ENCODE results near the gene CREB3L2.

The CREB3L2 gene

DNA sequence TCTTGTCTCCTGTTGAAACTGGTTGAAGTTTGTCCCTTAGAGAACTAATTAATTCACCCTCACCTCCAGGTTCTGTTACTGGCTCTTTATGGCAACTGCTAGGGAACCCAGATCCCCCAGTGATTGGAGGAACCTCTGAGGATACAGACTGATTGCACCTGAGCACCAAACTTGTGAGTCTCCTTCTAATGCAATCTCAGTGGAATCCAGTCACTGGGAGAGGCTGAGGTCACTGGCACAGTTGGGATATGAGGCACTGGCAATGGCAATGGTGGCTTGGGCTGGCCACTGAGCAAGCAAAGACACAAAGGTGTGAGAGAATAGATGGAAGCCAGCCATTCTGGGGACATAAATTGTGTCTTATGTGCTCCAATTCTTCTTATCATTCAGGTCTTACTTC is 149.8 kb downstream of the CREB3L2 start:
- TF ChIP-seq, protein P1, sequence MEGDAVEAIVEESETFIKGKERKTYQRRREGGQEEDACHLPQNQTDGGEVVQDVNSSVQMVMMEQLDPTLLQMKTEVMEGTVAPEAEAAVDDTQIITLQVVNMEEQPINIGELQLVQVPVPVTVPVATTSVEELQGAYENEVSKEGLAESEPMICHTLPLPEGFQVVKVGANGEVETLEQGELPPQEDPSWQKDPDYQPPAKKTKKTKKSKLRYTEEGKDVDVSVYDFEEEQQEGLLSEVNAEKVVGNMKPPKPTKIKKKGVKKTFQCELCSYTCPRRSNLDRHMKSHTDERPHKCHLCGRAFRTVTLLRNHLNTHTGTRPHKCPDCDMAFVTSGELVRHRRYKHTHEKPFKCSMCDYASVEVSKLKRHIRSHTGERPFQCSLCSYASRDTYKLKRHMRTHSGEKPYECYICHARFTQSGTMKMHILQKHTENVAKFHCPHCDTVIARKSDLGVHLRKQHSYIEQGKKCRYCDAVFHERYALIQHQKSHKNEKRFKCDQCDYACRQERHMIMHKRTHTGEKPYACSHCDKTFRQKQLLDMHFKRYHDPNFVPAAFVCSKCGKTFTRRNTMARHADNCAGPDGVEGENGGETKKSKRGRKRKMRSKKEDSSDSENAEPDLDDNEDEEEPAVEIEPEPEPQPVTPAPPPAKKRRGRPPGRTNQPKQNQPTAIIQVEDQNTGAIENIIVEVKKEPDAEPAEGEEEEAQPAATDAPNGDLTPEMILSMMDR (IDR thresholded peaks at IDR 0.05; ENCODE audit: control extremely low read depth, extremely low read depth, low read depth, missing control alignments) = no peak
- no peak for DNase-seq (ENCODE audit: extremely low spot score)
- CTCF ChIA-PET = interaction anchor here (2.2 kb wide), 1 partner anchor 11 kb away, joined by 6 read pairs; no protein-coding TSS in a partner anchor
- POLR2A ChIA-PET = no interaction called here

DNA sequence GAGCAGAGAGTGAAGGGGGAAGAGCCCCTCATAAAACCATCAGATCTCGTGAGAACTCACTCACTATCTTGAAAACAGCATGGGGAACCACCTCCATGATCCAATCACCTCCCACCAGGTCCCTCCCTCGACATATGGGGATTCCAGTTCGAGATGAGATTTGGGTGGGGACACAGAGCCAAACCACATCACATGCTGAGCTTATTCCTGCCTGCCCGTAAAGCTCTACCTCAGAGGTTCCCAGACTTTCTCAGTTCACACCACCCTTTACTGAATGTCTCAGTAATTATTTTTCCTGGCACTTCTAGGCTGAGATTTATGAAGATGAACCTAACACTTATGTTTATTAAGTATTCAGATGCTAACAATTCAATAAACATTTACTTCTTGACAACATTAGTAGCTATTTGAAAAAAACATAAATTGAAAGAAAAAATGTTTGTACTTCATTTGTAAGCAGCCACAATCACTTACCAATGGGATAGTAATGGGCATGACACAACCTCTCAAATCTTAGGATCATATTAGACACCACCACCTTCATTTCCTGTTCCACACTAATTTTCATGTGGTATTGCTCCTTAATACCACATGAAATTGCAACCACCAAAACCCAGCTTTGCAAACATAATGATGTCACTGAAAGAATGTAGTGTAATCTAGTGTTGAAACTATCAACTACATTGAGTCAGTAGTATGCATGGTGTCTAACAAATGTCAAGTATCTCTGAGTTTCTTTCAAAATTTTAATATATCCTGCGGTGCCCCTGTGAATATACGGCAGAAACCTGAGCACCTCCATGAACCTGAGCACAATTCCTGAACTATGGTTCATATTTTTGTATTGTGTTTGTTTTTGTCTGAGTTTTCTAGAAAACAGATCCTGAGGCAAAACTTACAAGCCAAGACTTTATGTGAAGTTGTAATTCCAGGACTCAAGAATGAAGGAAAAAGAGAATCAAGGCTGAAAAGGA is 150.6 kb downstream of the CREB3L2 start:
- ChIA-PET CTCF (interaction anchor here (0.9 to 1.5 kb wide), 5 partner anchors 10 to 19 kb away, joined by 3 to 9 read pairs (median 3); no protein-coding TSS in a partner anchor), POLR2A (no interaction called here)
- no peak for DNase-seq (ENCODE audit: extremely low spot score)
- TF ChIP-seq, protein P1 (IDR thresholded peaks at IDR 0.05; ENCODE audit: control extremely low read depth, extremely low read depth, low read depth, missing control alignments) = no peak

DNA sequence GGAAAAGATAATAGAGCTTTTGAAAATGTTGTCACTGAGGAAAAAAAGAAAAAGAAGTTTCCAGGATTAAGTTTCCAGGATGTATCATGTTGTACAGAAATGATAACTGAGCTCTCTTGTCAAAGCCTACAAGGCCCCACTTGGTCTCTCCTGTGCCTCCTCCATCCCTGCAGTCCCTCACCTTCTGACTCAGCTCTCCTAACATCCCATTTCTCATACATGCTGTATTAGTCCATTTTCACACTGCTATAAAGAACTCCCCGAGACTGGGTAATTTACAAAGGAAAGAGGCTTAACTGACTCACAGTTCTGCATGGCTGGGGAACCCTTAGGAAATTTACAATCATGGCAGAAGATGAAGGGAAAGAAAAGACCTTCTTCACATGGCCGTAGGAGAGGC is 151.3 kb downstream of the CREB3L2 start:
- TF ChIP-seq, protein P1 (IDR thresholded peaks at IDR 0.05; ENCODE audit: control extremely low read depth, extremely low read depth, low read depth, missing control alignments) = no peak
- DNase-seq (ENCODE audit: extremely low spot score) = no peak
- ChIA-PET POLR2A (no interaction called here), CTCF (interaction anchor here (0.9 to 1.5 kb wide), 5 partner anchors 9 to 20 kb away, joined by 3 to 9 read pairs (median 3); no protein-coding TSS in a partner anchor)

DNA sequence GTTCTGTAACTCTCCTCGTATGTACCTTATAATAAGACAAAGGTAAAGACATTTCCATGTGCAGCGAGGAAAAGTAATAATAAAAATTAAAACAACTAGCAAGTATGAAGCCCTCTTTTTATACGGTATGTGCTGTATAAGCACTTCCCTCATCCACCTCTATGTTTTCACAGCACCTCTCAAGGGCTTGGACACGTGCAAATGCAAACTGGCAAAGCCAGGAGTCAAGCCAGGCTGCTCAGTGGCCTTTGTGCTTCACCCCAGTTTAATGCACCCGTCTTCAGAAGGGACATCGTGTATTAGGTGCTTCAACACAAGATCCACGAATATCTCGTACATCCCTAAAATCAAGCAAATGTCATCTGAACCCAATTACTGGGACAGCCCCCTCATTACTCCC is 153.8 kb downstream of the CREB3L2 start:
- ChIA-PET CTCF (no interaction called here), POLR2A (no interaction called here)
- TF ChIP-seq, protein P1 (IDR thresholded peaks at IDR 0.05; ENCODE audit: control extremely low read depth, extremely low read depth, low read depth, missing control alignments) = no peak
- no peak for DNase-seq (ENCODE audit: extremely low spot score)

DNA sequence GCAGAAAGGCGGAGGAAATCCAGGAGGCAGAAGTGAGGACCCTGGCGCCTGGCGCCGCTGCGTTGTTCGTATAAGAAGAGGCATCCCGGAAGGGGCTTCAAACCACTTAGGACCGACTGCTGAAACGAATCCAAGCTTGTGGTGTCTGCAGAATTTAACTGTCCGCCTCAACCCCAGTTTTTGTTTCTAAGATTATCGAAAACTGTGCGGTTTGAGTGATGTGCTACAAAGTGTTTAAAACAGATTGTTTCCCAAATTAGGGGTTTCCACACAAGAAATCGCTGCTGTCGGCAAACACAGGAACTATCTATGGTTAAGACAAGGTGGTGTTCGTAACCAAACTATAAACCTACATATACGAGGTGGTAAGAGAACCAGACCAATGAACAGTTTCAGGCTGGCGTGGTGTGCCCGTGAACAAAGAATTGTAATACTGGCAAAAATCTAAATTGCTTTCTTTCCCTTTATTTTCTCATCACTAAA is 154.3 kb downstream of the CREB3L2 start:
- peak; percentile 18 for DNase-seq (ENCODE audit: extremely low spot score)
- ChIA-PET POLR2A (no interaction called here), CTCF (no interaction called here)
- TF ChIP-seq, protein P1 (IDR thresholded peaks at IDR 0.05; ENCODE audit: control extremely low read depth, extremely low read depth, low read depth, missing control alignments) = no peak

DNA sequence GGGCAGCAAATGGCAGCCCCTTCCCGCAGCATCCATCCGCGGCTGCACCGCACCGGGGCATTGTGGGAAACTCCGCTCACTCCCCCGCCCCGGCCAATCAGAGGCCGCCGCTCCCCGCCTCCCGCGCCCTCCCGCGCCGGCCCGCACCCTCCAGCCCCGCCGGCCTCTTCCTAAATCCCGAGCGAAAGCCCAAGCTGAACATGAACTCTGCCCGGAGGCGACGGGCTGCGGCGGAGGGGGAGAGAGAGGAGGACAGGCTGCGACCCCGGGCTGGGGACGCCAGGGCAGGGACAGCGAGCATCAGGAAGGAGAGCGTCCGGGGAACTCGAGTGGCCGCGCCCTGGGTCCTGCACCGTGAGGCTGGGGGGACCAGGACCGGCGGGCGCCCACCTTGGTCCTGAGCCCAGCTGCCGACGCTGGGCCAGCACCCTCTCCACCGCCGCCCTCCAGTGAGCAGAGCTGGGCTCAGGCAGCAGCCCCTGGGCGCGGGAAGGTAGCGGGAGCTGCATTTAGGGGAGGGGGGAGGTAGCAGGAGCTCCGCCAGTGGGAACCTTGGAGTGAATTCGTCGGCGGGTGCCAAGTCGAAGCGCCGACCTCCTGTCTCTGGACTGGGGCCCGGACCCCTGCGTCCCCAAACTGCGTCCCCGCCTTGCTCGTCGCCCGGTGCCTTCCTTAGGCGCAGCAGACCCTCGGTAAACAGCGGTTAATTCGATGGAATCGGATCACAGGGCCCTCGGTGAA is 154.9 kb downstream of the CREB3L2 start, which contains the start of gene DGKI:
DGKI (minus strand) TSS at position 148 of the 741 bp plus-strand sequence.
- TF ChIP-seq, protein P1 (IDR thresholded peaks at IDR 0.05; ENCODE audit: control extremely low read depth, extremely low read depth, low read depth, missing control alignments) = no peak
- ChIA-PET POLR2A (no interaction called here), CTCF (interaction anchor here (1.3 kb wide), 1 partner anchor 15 kb away, joined by 4 read pairs; no protein-coding TSS in a partner anchor)
- peak; percentile 62 for DNase-seq (ENCODE audit: extremely low spot score)
